Fibroblast of skin of back (primary cell): ENCODE measurements around the gene INO80B.
"Not testable (repeated sequence)": the region's sequence is repeated elsewhere in the genome, so short reads cannot be mapped to it uniquely, and the experiment has no call there.

ENCODE experiments used
- DNase-seq: peaks from one replicate; pipeline ENCODE4 v3.0.0-alpha.2; 2013

Gene INO80B

DNA sequence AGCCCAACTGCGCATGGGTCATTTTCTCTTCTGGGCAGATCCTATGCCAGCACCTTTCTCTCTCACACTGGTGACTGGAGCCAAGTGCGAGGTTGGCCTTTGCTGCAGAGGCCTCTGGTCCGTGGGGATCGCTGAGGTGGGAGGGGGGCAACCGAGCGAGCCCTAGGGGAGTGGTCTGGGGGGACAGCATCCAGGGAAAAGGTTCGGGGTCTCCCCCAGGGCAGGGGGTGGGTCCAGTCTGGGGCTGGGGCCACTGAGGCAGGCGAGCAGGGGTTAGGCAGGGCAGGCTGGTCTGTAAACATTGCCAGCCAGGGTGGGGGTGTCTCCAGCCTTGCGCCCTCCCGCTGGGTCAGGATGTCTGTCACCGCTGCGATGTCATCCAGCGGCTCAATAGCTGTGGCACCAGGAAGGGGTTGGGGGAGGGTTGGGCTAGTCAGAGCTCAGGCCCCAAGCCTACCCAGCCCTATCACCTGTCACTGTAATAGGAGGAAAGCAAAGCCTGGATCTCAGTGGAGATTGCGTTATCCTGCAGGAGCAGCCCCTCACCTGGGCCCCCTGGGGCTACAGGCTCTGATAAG, 28.6 kb upstream of the INO80B start:
- DNase-seq = no peak

DNA sequence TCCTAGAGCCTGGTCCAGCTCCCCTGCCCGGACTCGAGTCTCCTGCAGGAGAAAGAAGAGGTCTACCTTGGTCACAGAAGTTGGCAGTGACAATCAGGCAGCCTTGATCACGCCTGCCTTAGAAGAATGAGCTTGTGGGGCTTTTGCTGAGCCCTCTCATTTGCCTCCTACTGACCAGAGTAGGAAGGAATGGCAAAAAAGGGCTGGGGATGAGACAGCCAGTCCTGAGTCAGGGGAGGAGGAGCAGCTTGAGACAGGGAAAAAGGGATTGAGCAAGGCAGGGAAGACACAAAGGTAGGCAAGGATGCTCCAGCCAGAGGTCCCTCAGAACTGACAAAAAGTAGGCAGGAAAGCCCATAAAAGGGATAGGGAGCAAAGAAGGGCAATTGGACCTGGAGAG, 27.3 kb upstream of the INO80B start:
- no peak for DNase-seq

GRCh38 chr2:74428675-74429074, 26.2 kb upstream of the INO80B start:
- DNase-seq = no peak

DNA sequence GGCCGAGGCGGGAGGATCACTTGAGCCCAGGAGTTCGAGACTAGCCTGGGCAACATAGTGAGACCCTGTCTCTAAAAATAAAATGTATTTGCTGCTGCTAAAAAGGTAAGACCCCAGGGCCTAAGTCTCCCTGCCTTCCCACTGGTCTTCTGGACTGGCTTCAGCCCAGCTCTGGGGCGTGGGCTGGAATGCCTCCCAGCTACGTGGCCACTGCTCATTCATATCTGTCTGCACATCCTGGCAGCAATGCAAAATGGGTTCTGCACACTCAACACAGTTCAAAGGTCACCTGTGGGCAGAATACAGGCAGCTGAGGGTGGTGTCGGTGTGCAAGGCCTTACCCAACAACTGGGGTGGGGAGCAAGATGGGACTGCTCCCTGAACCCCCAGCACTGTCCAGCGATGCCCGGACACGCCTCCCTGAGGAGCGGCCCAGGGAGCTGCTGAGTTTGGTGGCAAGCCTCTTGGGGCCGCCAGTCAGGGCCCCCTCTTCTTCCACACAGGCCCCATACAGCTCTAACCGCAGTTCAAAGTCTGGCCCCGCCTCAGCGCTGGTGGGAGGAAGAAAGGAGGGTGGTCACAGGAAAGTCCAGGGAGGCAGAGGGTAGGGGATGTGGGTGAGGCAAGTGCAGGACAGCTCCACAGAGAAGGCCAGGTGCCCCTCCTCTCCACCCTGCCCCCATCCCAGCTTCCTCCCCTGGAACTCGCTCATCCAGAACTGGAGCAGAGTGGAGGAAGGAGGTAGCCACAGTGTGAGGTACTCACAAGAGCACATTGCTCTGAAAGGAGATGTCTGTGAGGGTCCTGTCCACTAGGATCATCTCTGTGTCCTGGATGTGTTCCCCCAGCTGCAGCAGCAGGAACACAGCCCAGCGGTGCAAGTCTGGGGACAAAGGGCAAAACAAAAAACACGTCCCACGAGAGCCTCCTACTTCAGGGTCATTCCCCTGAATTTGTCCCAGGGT, 25.1 kb upstream of the INO80B start:
- DNase-seq = no peak

DNA sequence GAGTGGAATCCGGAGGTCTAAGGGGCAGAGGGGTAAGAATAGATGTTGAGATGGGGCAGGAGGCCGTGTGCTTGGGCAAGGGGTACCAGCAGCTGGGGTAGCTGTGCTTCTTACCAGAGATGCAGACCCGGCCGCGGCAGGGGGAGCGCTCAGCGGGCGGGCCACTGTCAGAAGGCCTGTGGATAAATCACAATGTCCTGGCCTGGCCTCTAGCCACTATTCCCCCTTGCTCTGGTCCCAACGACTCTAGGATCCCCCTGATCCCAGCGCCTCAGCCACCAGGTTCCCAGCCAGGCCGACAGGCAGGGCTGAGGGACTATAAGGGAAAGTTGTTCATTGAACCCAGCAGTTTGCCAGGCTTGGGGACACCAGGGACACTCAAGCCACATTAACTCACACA, 24.4 kb upstream of the INO80B start:
- no peak for DNase-seq

DNA sequence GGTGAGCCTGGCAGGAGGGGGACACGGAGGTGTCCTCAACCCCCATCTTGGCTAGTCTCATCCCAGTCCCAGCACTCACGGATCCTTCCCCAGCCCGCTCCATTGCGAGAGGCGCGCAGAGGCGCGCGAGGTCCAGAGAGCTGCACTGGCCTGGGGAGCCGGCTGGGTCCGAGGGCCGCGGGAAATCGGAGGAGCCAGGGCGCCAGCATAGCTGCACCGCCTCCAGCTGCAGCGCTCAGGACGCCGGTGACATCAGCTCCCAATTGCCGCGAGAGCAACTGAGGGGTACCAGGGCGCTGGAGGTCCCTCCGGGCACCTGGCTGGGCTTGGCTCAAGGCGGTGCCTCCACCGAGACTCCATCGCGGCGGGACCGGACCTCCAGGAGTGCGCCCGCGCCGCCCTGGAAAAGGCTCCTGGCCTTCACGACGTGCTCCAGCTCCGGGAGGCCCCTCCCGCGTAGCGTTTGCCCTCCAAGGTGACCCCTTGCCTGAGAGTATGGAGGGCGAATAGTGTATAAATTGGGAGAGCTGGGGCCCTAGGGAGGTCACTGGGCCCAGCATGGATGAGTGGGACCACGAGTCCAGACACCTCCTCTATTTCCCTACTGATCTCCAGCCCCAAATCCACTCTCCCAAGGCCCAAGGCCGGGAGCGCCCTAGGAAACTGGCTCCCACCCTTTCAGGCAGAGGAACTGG, 18.6 kb upstream of the INO80B start:
- no peak for DNase-seq

DNA sequence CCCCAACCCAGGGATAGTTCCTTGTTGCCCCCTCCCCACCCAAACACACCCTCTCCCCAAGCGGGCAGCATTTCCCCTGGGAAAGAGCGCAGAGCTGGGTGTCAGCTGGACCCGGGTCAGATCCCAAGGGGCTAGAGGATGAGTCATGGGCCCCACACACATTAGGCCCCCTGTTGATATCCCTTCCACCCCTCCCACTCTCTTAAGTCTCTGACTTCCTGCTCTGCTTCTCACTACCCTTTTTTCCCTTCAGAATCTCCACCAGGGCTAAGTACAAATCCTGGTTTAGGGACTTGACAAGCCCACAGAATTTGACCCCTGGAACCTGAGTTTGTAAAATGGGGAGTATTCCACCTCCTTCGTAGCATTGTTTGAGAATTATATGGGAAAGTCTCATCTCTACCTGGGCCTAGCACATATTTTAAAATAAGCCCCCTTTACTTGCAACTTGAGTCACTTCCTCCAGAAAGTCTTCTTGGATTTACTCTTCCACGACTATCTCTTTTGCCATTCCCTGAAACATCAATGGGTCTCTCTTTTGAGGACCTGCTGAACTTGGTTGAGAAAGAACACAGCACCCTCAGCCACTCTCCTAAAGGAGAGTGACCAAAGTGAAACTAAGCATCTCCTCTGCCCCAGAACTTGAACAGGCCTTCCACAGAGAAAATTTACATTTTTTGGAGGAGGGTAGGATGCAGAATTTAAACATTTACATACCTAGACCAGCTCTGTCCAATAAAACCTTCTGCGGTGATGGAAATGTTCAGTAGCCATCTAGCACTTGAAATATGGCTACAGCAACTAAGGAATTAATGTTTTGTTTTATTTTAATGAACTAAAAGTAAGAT, 17.8 kb upstream of the INO80B start:
- DNase-seq = peak; percentile 49

DNA sequence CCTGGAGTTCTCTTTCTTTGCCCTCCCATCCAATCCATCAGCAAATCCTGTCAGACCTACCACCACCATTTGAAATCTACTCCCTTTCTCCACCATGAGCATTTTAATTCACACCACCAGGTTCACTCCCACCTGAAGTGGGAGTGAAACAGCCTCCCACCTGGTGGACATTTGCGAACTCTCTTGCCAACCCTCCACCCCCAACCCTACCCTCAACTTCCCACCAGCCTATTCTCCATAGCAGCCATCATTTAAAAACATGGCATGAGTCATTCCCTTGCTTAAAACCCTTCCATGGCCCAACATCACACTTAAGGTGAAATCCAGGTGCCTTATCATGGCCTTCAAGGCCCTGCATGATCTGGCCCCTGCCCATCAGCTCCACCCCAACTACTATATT, 16.6 kb upstream of the INO80B start:
- no peak for DNase-seq

DNA sequence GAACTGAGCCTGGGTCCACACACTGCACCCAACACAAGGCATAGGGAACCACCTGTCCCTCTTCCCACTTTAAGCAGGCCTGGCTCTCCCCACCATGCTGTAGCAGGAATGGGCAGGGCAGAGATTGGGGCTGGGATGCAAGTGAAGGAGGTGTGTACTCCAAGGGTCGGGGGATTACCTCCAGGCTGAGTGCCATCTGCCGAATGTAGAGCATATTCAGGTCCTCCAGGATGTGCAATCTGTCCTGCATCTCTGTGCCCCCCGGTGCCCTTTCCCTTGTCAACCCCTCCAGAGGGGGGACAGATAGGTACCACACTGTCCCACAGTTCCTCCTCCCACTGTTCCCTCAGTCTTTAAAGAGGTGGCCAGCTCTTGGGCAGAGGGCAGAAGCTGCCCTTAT, 15.5 kb upstream of the INO80B start:
- DNase-seq = no peak

DNA sequence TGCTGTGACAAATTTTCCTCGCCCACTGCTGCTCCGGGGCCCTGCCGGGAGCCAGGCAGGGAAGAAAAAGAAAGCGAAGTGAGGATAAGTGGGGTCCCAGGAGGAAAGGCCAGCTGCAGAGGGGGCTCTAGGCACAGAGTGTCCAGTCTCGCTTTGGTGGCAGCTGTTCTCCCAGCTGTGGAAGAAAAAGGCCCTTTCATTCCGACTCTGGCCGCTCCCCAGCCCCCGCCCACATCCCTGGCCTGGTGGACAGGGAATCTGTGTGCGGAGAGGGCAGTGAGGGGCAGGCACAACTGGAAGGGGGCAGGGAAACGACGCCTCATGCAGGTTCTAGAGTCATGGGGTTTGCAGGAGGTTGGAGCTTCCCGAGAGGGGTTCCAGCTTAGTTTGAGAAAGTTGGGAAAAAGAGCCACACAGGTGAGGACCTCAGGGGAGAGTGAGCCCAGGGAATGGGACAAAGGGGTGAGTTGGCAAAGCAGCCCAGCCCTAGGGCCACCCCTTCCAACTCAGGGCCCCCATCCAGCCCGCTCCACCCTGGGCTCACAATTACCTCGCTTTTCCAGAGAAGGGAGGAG, 15.0 kb upstream of the INO80B start:
- DNase-seq = peak; percentile 49

- peak; percentile 86 for DNase-seq
Measured at GRCh38 chr2:74440378-74441169, 14.3 kb upstream of the INO80B start.

GRCh38 chr2:74441170-74441689, 13.7 kb upstream of the INO80B start:
- no peak for DNase-seq

DNA sequence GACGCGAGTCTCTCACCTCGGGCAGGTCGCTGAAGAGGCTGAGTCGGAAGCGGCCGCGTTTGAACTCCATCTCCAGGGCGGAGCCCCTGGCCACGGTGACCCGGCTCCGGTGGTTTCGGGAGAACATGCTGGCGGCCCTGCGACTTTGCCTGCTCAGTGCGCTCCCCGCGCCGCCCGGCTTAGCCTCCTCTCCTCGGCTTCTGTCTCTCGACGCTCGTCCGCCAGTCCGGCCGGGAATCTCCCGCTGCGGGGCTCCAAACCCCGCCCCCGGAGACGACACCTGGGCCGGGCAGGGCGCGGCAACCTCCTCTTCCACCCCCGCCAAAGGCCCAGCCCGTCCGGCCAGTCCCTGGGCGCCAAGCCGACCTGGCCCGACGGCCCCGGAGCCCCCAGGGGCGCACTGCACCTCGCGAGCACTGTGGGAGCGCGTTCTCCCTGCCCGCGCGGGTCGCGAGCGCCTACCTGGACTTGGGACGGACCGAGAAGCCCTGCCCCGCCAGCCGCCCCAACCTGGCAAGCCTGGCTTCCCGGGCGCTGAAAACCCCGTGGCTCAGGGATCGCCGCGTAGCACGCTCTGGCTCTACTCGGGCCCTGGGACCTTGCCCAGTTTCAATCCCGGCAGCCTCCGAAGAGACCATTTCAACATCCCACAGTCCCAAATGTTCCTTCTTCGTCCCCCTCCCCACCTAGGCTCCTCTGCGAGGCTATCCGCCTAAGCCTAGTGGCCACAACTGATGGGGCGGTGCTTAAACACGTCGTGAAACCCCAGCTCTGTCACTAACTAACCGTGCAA, 13.0 kb upstream of the INO80B start, which contains the start of gene RTKN:
Gene RTKN (minus strand): TSS at position 248 of the 793 bp plus-strand sequence. CDS start 121 bp downstream, at position 127.
- no peak for DNase-seq

DNA sequence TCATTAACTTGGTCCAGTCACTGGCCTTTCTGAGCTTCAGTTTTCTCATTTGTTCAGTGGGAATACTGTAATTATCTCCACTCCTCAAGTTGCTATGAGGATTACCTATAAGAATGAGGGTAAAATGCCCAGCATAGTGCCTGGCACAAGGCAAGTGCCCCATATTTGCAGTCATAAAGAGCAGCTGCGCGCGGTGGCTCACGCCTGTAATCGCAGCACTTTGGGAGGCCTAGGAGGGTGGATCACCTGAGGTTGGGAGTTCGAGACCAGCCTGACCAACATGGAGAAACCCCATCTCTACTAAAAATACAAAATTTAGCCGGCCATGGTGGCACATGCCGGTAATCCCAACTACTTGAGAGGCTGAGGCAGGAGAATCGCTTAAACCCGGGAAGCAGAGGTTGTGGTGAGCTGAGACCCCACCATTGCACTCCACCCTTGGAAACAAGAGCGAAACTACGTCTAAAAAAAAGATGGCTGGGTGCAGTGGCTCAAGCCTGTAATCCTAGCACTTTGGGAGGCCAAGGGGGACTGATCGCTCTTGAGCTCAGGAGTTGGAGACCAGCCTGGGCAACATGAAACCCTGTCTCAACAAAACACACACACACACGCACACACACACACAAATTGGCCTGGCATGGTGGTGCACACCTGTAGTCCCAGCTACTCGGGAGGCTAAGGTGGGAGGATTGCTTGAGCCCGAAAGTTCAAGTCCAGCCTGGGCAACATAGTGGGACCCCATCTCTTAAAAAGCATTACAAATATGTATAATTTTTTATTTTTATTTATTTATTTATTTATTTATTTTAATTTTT, 12.2 kb upstream of the INO80B start:
- not testable (repeated sequence) for DNase-seq

DNA sequence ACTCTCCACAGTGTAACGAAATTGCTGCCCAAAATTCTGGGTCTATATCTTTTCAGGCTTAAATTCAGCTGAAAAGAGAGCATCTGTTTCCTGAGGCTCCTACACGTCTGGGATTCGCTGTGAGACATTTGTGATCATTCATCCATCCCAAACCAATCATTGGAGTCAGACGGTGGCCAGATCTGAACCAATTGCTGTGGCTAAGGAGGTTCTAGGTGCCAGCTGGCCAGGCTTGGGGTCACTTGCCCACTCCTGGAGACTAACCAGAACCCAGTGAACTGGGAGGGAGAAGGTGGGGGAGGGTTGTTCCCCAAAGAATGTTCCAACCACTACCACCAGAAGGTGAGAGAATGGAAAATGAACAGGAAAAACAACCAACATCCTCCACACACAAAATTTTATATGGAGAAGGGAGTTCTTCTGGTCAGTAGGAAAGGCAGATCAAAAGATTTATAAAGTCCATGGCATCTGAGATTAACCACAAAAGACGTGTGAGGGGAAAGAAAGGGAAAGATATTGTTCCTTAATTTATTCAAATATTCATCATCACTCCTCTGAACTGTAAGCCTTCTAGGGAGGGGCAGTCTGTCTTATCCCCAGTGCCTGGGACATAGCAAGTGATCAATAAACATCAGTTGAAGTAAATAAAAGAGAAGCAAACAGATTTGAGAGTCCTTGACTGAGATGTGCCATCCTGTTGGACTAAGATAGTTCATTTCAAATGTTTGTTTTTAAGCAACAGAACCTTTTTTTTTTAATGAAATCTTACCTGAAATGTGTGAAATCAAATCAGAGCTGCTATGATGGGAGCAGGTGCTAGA, 10.2 kb upstream of the INO80B start:
- no peak for DNase-seq

- no peak for DNase-seq
Measured at GRCh38 chr2:74447230-74447999, 7.5 kb upstream of the INO80B start.

- DNase-seq = no peak
Measured at GRCh38 chr2:74448771-74449170, 6.1 kb upstream of the INO80B start.
